ENCODE measurements around the gene IKBKG.
"Not testable (repeated sequence)": the region's sequence is repeated elsewhere in the genome, so short reads cannot be mapped to it uniquely, and the experiment has no call there.

Gene IKBKG

GRCh38 chrX:154541589-154541895 lies 5.9 kb upstream of the IKBKG start:
- Histone ChIP-seq H3K27ac (ENCODE audit: low read depth, low read length) (no peak overlapping the region), H3K27me3 (ENCODE audit: control insufficient read depth in 1 of 2, insufficient read depth in 2 of 2, low read length in 2 of 2) (no peaks in the 10 kb centered on the region), H3K4me1 (ENCODE audit: control insufficient read depth in 1 of 2, insufficient read depth in 2 of 2, low read length in 2 of 2) (peaks cover 5 to 10% of the 10 kb centered on the region in 2 donors), H3K9me3 (ENCODE audit: control insufficient read depth in 1 of 2, low read length in 2 of 2) (no peaks in the 10 kb centered on the region), H3K4me3 (ENCODE audit: low read depth in 1 of 2, low read length in 2 of 2) (no peak overlapping the region), H3K36me3 (ENCODE audit: control insufficient read depth in 1 of 2, insufficient read depth in 2 of 2, low read length in 2 of 2) (peaks cover 0 to 3% of the 10 kb centered on the region in 2 donors), H3K9ac (ENCODE audit: low read depth in 1 of 2, low read length in 2 of 2) (no peak overlapping the region)

GRCh38 chrX:154541896-154542722 lies 5.3 kb upstream of the IKBKG start:
- Histone ChIP-seq H3K27me3 (ENCODE audit: control insufficient read depth in 1 of 2, insufficient read depth in 2 of 2, low read length in 2 of 2) (no peaks in the 10 kb centered on the region), H3K36me3 (ENCODE audit: control insufficient read depth in 1 of 2, insufficient read depth in 2 of 2, low read length in 2 of 2) (peaks cover 0 to 3% of the 10 kb centered on the region in 2 donors), H3K9ac (ENCODE audit: low read depth in 1 of 2, low read length in 2 of 2) (no peak overlapping the region), H3K4me3 (ENCODE audit: low read depth in 1 of 2, low read length in 2 of 2) (no peak overlapping the region), H3K9me3 (ENCODE audit: control insufficient read depth in 1 of 2, low read length in 2 of 2) (no peaks in the 10 kb centered on the region), H3K4me1 (ENCODE audit: control insufficient read depth in 1 of 2, insufficient read depth in 2 of 2, low read length in 2 of 2) (peaks cover 5 to 10% of the 10 kb centered on the region in 2 donors), H3K27ac (ENCODE audit: low read depth, low read length) (peak overlapping the region; percentile 26)

GRCh38 chrX:154542723-154543424 lies 4.5 kb upstream of the IKBKG start:
- Histone ChIP-seq H3K4me3 (ENCODE audit: low read depth in 1 of 2, low read length in 2 of 2) (no peak overlapping the region), H3K4me1 (ENCODE audit: control insufficient read depth in 1 of 2, insufficient read depth in 2 of 2, low read length in 2 of 2) (peaks cover 5 to 10% of the 10 kb centered on the region in 2 donors), H3K27ac (ENCODE audit: low read depth, low read length) (peak overlapping the region; percentile 26)

GRCh38 chrX:154545673-154546274 lies 1.6 kb upstream of the IKBKG start:
- Histone ChIP-seq H3K9ac (ENCODE audit: low read depth in 1 of 2, low read length in 2 of 2) (peak overlapping the region; percentile 63), H3K27ac (ENCODE audit: low read depth, low read length) (no peak overlapping the region), H3K36me3 (ENCODE audit: control insufficient read depth in 1 of 2, insufficient read depth in 2 of 2, low read length in 2 of 2) (peaks cover 0 to 3% of the 10 kb centered on the region in 2 donors), H3K9me3 (ENCODE audit: control insufficient read depth in 1 of 2, low read length in 2 of 2) (no peaks in the 10 kb centered on the region), H3K27me3 (ENCODE audit: control insufficient read depth in 1 of 2, insufficient read depth in 2 of 2, low read length in 2 of 2) (no peaks in the 10 kb centered on the region), H3K4me1 (ENCODE audit: control insufficient read depth in 1 of 2, insufficient read depth in 2 of 2, low read length in 2 of 2) (peaks cover 9 to 17% of the 10 kb centered on the region in 2 donors), H3K4me3 (ENCODE audit: low read depth in 1 of 2, low read length in 2 of 2) (peak overlapping the region; percentile 59 to 77)

More at GRCh38 chrX:154542723-154543424, 4.5 kb upstream of the IKBKG start:
- Histone ChIP-seq H3K9me3 (ENCODE audit: control insufficient read depth in 1 of 2, low read length in 2 of 2) (no peaks in the 10 kb centered on the region), H3K9ac (ENCODE audit: low read depth in 1 of 2, low read length in 2 of 2) (no peak overlapping the region), H3K27me3 (ENCODE audit: control insufficient read depth in 1 of 2, insufficient read depth in 2 of 2, low read length in 2 of 2) (no peaks in the 10 kb centered on the region), H3K36me3 (ENCODE audit: control insufficient read depth in 1 of 2, insufficient read depth in 2 of 2, low read length in 2 of 2) (peaks cover 0 to 3% of the 10 kb centered on the region in 2 donors)

- peak within 1 kb of the TSS; percentile 81 for H3K27ac ChIP-seq (ENCODE audit: low read depth, low read length)
- no peaks in the 10 kb centered on the region for H3K27me3 ChIP-seq (ENCODE audit: control insufficient read depth in 1 of 2, insufficient read depth in 2 of 2, low read length in 2 of 2)
- no peaks in the 10 kb centered on the region for H3K36me3 ChIP-seq (ENCODE audit: control insufficient read depth in 1 of 2, insufficient read depth in 2 of 2, low read length in 2 of 2)
- H3K9me3 ChIP-seq (ENCODE audit: control insufficient read depth in 1 of 2, low read length in 2 of 2) = no peaks in the 10 kb centered on the region
- H3K9ac ChIP-seq (ENCODE audit: low read depth in 1 of 2, low read length in 2 of 2) = peak within 1 kb of the TSS; percentile 84
- H3K4me1 ChIP-seq (ENCODE audit: control insufficient read depth in 1 of 2, insufficient read depth in 2 of 2, low read length in 2 of 2) = peaks cover 9 to 15% of the 10 kb centered on the region in 2 donors
- H3K4me3 ChIP-seq (ENCODE audit: low read depth in 1 of 2, low read length in 2 of 2) = peak within 1 kb of the TSS; percentile 91 to 96
Observed at GRCh38 chrX:154546354-154547244, 821 bp upstream of the IKBKG start, which contains the start of gene G6PD. Gene G6PD, minus strand, starts transcription at chrX:154546846. Its CDS starts 691 bp downstream, at chrX:154546155.

- peaks cover 0 to 7% of the 10 kb centered on the region in 2 donors for H3K36me3 ChIP-seq (ENCODE audit: control insufficient read depth in 1 of 2, insufficient read depth in 2 of 2, low read length in 2 of 2)
- peak overlapping the region; percentile 84 for H3K9ac ChIP-seq (ENCODE audit: low read depth in 1 of 2, low read length in 2 of 2)
- H3K9me3 ChIP-seq (ENCODE audit: control insufficient read depth in 1 of 2, low read length in 2 of 2) = no peaks in the 10 kb centered on the region
- peak overlapping the region; percentile 91 to 96 for H3K4me3 ChIP-seq (ENCODE audit: low read depth in 1 of 2, low read length in 2 of 2)
- peaks cover 9 to 13% of the 10 kb centered on the region in 2 donors for H3K4me1 ChIP-seq (ENCODE audit: control insufficient read depth in 1 of 2, insufficient read depth in 2 of 2, low read length in 2 of 2)
- H3K27me3 ChIP-seq (ENCODE audit: control insufficient read depth in 1 of 2, insufficient read depth in 2 of 2, low read length in 2 of 2) = no peaks in the 10 kb centered on the region
- H3K27ac ChIP-seq (ENCODE audit: low read depth, low read length) = peak overlapping the region; percentile 81
Observed at GRCh38 chrX:154548028-154548316, 552 bp downstream of the IKBKG start.

GRCh38 chrX:154549766-154550165 lies 2.3 kb downstream of the IKBKG start:
- Histone ChIP-seq H3K9me3 (ENCODE audit: control insufficient read depth in 1 of 2, low read length in 2 of 2) (no peaks in the 10 kb centered on the region), H3K36me3 (ENCODE audit: control insufficient read depth in 1 of 2, insufficient read depth in 2 of 2, low read length in 2 of 2) (peaks cover 0 to 19% of the 10 kb centered on the region in 2 donors), H3K4me1 (ENCODE audit: control insufficient read depth in 1 of 2, insufficient read depth in 2 of 2, low read length in 2 of 2) (peaks cover 9 to 13% of the 10 kb centered on the region in 2 donors), H3K4me3 (ENCODE audit: low read depth in 1 of 2, low read length in 2 of 2) (no peak overlapping the region), H3K9ac (ENCODE audit: low read depth in 1 of 2, low read length in 2 of 2) (no peak overlapping the region), H3K27me3 (ENCODE audit: control insufficient read depth in 1 of 2, insufficient read depth in 2 of 2, low read length in 2 of 2) (no peaks in the 10 kb centered on the region), H3K27ac (ENCODE audit: low read depth, low read length) (no peak overlapping the region)

- H3K9ac ChIP-seq (ENCODE audit: low read depth in 1 of 2, low read length in 2 of 2); H3K9me3 ChIP-seq (ENCODE audit: control insufficient read depth in 1 of 2, low read length in 2 of 2); H3K27ac ChIP-seq (ENCODE audit: low read depth, low read length); H3K27me3 ChIP-seq (ENCODE audit: control insufficient read depth in 1 of 2, insufficient read depth in 2 of 2, low read length in 2 of 2); H3K4me1 ChIP-seq (ENCODE audit: control insufficient read depth in 1 of 2, insufficient read depth in 2 of 2, low read length in 2 of 2); H3K4me3 ChIP-seq (ENCODE audit: low read depth in 1 of 2, low read length in 2 of 2): not testable (repeated sequence)
- peaks cover 0 to 19% of the 10 kb centered on the region in 2 donors for H3K36me3 ChIP-seq (ENCODE audit: control insufficient read depth in 1 of 2, insufficient read depth in 2 of 2, low read length in 2 of 2)
Observed at GRCh38 chrX:154552112-154552806, 4.8 kb downstream of the IKBKG start.

GRCh38 chrX:154558060-154558690 lies 10.8 kb downstream of the IKBKG start:
- H3K27ac ChIP-seq (ENCODE audit: low read depth, low read length); H3K4me1 ChIP-seq (ENCODE audit: control insufficient read depth in 1 of 2, insufficient read depth in 2 of 2, low read length in 2 of 2); H3K27me3 ChIP-seq (ENCODE audit: control insufficient read depth in 1 of 2, insufficient read depth in 2 of 2, low read length in 2 of 2); H3K36me3 ChIP-seq (ENCODE audit: control insufficient read depth in 1 of 2, insufficient read depth in 2 of 2, low read length in 2 of 2); H3K9me3 ChIP-seq (ENCODE audit: control insufficient read depth in 1 of 2, low read length in 2 of 2); H3K4me3 ChIP-seq (ENCODE audit: low read depth in 1 of 2, low read length in 2 of 2); H3K9ac ChIP-seq (ENCODE audit: low read depth in 1 of 2, low read length in 2 of 2): not testable (repeated sequence)

Measured in duodenal mucosa (tissue), 2 donors.